Measurements from ENCODE around the gene CPO.

CPO gene

DNA sequence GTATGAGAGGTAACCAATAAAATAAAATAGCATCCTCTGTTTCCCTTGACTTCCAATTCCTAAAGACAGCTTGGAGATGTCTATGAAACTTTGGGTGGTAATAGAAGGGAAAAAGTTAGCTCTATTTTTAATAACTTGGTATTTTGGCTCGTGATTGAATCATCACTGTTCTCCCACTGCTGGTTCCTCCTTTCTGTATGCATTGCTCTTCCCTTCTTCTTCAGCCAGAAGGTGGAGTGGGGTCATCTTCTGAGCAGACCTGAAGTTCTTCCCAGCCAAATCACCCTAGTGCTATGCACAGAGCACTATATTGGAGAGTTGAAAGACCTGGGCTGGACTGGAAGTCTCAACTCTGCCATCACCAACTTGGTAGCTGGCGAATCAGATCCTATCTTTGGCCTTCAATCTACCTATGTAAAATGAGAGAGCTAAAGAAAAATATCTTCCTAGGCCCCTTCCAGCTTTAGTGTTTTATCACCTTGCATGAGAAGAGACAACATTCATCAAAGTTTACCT lies 54.1 kb downstream of the CPO start:
- intact Hi-C loops (cut with DNase I), result no loop called here
- no peak for DNase-seq

- no peak for DNase-seq
- intact Hi-C loops (cut with DNase I), result no loop called here
Measured at GRCh38 chr2:206993964-206994363, 54.6 kb downstream of the CPO start.

GRCh38 chr2:206996556-206997065 lies 57.3 kb downstream of the CPO start:
- no peak for DNase-seq
- intact Hi-C loops (cut with DNase I), result no loop called here

DNA sequence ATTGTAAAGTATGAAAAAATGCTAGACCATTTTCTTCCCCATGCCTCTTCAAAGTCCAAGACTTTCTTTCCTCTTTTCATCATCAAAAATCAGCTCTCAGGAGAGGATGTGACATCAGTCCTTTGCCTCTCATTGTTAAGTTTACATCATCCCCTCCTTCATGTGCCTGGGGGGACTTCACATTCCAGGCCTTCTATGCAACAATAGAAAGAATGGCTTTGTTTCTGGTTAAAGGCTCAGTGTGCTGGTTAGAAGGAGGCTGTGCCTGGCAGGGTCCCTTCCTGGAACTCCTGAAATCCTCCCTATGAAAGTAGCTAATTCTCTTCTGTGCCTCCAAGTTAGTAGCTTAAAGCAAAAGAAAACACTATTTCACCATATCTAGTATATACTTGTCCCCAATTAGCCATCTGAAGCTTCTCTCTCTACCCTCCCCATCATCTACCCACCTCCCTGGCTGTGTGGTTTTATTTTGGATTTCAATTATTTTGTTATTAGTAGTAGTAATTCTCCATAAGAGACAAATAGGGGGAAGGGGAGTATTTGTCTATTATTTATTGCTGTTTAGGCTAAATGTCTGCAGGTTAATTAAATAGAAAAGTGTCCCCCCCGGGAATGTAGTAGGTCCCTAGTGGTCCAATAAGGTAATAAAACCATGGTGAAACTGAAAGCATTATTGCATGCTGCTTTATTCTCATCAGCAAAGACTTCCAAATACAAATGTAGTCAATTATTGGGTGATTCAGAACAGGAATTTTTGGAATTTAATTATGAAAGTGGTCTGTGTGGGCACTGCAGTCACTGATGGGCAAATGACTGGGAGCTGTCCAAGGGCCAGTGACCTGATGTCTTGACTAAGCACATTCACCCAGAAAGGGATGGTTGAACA lies 69.0 kb downstream of the CPO start:
- intact Hi-C loops (cut with DNase I), result no loop called here
- DNase-seq, result peak in 29 of 42 donors; percentile 8 to 69 (median 32)

GRCh38 chr2:207012461-207012860 lies 73.1 kb downstream of the CPO start:
- intact Hi-C loops (cut with DNase I), result no loop called here
- DNase-seq, result no peak

GRCh38 chr2:207014424-207014823 lies 75.1 kb downstream of the CPO start:
- intact Hi-C loops (cut with DNase I), result no loop called here
- DNase-seq, result no peak

- intact Hi-C loops (cut with DNase I), result no loop called here
- DNase-seq, result no peak
Measured at GRCh38 chr2:207015901-207016300, 76.6 kb downstream of the CPO start.
